Activated CD8-positive, alpha-beta memory T cell treated with anti-CD3 and anti-CD28 coated beads for 4 hours (primary cell): Measurements from ENCODE around the gene PHF13.

Experiments used
- DNase-seq, 2 donors: peaks; one replicate each; pipeline ENCODE4 v3.0.0-alpha.2; 2020; ENCODE audit warnings: low read depth in 2 of 2

The PHF13 gene

DNA sequence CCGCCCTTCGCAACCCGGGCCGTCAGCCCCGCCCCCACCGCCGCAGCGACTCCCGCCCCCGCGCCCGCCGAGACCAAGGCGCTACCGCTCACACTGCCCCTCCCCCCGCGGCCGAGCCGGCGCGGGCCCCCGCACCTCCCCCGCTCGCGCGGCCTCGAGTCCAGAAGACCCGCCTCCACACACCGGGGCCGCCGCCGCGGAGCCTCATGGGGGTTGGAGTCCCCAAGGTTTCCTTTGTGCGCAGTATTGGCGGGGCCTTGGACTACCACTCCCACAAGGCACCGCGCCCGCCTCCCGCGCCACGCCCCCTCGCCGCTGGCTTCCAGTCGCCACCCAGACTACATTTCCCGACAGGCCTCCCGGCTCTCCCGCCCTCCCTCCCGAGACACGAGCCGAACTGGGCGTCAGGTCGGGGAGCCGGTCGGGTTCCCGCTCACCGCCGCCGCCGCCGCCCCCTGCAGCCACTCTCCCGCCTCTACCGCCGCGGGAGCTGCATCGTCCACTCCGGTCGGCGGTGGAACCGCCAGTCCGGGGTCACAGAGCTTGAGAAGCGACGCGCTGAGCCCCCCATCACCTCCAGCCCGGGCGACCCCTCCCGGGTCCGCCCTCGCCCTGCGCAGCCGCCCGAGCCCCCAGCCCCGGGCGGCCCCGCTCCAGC is at the start of gene PHF13:
Gene PHF13, plus strand, starts transcription at position 371 of the 658 bp plus-strand sequence. CDS start 336 bp downstream, outside the sequence.
- DNase-seq, result peak; percentile 99

- DNase-seq, result no peak
These were observed 44.5 kb upstream of the PHF13 start for GRCh38 chr1:6569033-6569432.

- no peak for DNase-seq
These were observed 43.4 kb upstream of the PHF13 start for GRCh38 chr1:6570100-6570499.

GRCh38 chr1:6570987-6571386 is 42.5 kb upstream of the PHF13 start:
- no peak for DNase-seq

DNA sequence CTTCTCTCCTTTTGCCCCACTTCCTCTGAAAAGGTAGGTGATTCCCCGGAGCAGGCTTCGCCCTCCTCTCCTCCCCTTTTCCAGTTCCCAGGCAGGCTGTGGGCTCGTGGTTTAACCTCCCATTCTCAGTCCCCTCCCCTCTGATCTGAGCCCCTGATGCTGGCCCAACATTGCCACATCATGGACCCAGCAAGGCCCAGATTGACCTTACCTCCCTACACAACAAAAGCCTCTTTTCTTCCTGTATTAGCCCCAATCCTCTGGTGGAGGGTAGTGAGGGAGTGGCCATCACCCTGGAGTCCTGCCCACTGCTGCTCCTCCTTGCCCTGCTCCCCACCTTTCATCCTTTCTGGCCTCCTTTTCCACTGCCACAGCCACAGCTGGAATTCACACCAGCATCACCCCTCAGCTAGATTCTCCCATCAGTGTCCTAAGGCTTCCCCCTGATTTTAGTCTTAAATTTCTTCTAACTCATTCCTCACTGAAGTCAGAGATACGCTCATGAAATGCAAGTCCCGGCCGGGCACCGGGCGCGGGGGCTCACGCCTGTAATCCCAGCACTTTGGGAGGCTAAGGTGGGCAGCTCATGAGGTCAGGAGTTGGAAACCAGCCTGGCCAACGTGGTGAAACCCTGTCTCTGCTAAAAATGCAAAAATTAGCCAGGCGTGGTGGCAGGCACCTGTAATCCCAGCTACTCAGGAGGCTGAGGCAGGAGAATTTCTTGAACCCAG is 40.7 kb upstream of the PHF13 start:
- no peak for DNase-seq

GRCh38 chr1:6574025-6574620 is 39.4 kb upstream of the PHF13 start:
- no peak for DNase-seq

GRCh38 chr1:6574818-6575217 is 38.7 kb upstream of the PHF13 start:
- DNase-seq, result no peak

- DNase-seq, result no peak
These were observed 35.6 kb upstream of the PHF13 start for GRCh38 chr1:6577831-6578525.

GRCh38 chr1:6578624-6579373 is 34.7 kb upstream of the PHF13 start:
- DNase-seq, result no peak

GRCh38 chr1:6579374-6580118 is 34.0 kb upstream of the PHF13 start, which contains the start of gene ZBTB48:
TSS of gene ZBTB48 (plus strand) at chr1:6579994. CDS start at chr1:6580610, 616 bp downstream.
- peak; percentile 93 to 95 for DNase-seq

DNA sequence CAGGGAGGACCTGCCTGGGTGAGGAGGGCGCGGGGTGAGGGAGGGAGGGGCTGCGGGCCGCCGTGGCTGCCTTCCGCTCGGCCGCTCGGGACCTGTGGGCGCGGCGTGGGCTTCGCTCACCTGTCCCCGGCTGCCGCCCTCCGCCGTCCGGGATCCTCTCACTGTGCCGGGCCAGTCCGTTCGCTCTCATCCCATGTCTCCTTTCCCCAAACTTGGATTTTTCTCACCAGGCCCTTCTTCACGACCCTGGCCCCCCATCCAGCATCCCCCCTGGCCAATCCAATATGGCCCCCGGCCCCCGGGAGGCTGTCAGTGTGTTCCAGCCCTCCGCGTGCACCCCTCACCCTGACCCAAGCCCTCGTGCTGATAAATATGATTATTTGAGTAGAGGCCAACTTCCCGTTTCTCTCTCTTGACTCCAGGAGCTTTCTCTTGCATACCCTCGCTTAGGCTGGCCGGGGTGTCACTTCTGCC is 33.4 kb upstream of the PHF13 start:
- DNase-seq, result no peak

- no peak for DNase-seq
These were observed 32.7 kb upstream of the PHF13 start for GRCh38 chr1:6580593-6581409.

DNA sequence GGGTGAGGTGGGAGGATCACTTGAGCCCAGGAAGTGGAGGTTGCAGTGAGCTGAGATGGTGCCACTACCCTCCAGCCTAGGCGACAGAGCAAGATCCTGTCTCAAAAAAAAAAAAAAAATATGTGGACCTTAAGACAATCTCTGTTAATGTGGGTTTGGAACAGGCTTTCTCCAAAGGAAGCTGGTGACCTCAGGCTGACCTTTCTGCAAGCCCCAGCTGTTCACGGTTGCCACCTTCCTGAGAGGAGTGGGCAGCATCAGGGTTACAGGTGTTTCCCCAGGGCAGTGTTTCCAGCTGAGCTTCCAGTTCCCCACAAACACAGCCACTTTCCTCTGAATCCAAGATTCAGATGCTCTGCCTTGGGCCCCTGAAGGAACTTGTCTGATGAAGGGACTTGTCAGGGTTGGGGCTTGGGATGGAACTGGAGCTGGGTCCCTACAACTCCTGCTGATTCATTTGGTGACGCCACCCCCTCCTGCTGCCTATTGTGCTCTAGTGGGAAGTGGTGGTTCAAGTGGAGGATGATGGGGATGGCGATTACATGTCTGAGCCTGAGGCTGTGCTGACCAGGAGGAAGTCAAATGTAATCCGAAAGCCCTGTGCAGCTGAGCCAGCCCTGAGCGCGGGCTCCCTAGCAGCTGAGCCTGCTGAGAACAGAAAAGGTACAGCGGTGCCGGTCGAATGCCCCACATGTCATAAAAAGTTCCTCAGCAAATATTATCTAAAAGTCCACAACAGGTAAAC is 31.8 kb upstream of the PHF13 start:
- no peak for DNase-seq

DNA sequence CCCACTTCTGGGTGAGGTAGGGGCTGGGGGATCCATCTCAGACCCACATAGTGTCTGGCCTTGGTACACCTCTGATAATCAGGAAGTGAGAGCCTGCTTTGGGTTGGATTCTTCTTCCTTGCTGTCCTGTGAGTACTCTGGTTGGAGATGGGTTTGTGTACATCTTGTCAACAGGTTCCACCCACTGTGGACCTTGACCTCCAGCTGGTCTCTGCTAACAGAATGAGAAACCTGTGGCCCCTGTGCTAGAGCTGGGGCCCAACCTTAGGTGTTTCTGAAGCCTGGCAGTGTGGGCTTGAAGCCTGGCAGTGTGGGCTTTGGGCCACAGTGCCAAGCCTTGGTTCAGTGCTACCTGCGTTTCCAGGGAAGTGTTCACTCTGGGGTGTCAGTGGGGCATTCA is 31.2 kb upstream of the PHF13 start:
- DNase-seq, result no peak

DNA sequence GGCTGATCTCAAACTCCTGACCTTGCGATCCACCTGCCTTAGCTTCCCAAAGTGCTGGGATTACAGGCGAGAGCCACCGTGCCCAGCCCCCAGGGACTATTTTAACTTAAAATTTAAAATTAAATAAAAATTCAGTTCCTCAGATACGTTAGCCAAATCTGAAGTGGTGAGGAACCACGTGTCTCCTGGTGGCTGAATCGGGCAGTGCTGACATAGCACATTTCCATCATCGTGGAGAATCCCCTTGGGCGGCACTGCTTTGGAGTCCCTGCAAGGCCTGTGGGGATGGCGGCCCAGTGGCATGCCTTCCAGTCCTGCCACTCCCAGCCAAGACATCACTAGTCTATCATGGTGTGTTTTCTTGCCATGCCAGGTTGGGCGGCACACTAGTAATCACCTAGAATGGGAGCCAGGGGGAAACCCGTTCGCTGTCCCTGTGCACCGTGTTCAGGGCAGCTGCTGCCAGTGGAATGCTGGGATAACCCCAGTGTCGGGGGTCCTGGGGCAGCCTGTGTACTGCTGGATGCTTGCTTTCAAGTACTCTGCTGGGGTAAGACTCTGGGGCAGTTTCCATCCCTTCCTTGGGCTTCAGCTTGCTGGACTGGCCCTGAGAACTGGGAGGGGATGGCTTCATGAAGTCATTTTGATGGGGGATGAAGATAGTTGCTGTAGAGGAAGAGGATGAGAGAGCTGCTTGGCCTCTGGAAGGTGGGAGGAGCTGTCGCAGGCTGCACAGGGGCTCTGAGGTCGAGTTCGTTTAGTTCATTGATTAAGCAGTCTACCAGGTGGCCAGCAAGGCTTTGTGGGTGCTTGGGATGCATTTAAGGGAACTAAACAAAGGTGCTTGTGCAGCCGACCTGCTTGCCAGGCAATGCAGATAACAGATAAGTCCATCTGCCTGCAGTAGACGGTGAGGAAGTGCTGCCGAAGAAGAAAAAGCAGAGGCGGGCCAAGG is 29.1 kb upstream of the PHF13 start:
- DNase-seq, result no peak

- DNase-seq, result no peak
These were observed 28.3 kb upstream of the PHF13 start for GRCh38 chr1:6585081-6585722.

DNA sequence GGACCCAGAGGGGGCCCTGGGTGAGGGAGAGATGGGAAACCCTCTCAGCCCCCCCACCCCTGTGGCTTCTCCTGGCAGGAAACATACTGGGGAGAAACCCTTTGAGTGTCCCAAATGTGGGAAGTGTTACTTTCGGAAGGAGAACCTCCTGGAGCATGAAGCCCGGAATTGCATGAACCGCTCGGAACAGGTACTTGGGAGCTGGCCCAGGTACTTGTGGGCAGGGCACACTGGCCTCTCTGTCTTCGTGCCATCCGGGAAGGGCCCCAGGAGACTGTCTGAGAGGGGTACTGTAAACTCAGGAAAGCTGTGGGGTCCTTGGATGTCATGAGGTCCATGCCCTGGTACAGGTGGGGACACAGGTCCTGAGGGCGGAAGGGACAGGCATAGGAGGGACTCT is 27.7 kb upstream of the PHF13 start:
- DNase-seq, result no peak
